Vagina (tissue), 2 donors: ENCODE results near the gene ZIC1. TPM values are rescaled to one million over a fixed set of nuclear protein-coding genes. Genes with fewer than 3 reads are reported as not detected.
A peak's percentile ranks its signal among the peaks of the same experiment; 100 is the strongest.

Source experiments
- DNase-seq, 2 donors: peaks; one replicate each; pipeline ENCODE4 v3.0.0-alpha.2; 2017; ENCODE audit errors: extremely low spot score in 2 of 2
- H3K27ac ChIP-seq: fragments of 200-600 bp; sonication (generic); one replicate; pipeline ENCODE4 v1.5.1; 2019
- H3K27me3 ChIP-seq: fragments of 200-600 bp; sonication (generic); one replicate; pipeline ENCODE4 v1.5.1; 2019
- H3K36me3 ChIP-seq, 2 donors: fragments of 200-600 bp; sonication (generic); one replicate each; pipeline ENCODE4 v1.5.1; 2017 to 2019
- H3K4me1 ChIP-seq: fragments of 200-600 bp; sonication (generic); one replicate; pipeline ENCODE4 v1.5.1; 2019
- H3K4me3 ChIP-seq, 2 donors: fragments of 200-600 bp; sonication (generic); 1 replicate in 1 of 2; 2 replicates in 1 of 2; pipeline ENCODE4 v1.5.1; 2016 to 2019
- H3K9me3 ChIP-seq: fragments of 200-600 bp; sonication (generic); one replicate; pipeline ENCODE4 v1.5.1; 2019
- POLR2A ChIP-seq, 2 donors: fragments of 450-650 bp; IDR thresholded peaks; one replicate each; pipeline ENCODE4 v1.6.1; 2017; ENCODE audit warnings: antibody characterized with exemption in 2 of 2, mild to moderate bottlenecking in 2 of 2, moderate library complexity in 2 of 2
- POLR2AphosphoS5 ChIP-seq, 2 donors: sonication (generic); formaldehyde crosslinking; IDR thresholded peaks; one replicate each; pipeline ENCODE4 v1.9.0; 2017; ENCODE audit warnings: antibody characterized with exemption in 2 of 2, mild to moderate bottlenecking in 2 of 2, low read depth in 1 of 2; ENCODE audit not compliant: insufficient read depth in 1 of 2
- intact Hi-C: fragments of 100-400 bp; cut with DNase I; formaldehyde crosslinking; loops from one replicate; pipeline ENCODE4 v1.15.1; 2023
- total RNA-seq: library from RNA; depleted of rRNA; stranded (reverse); fragments of >200 nt; gene quantifications from one replicate; pipeline ENCODE4 v1.2.3, GENCODE V29; 2016
- TF ChIP-seq, protein P1 (sequence below), 3 experiments: fragments of 450-650 bp in 2 of 3; fragments of 200-600 bp in 1 of 3; sonication (generic) in 1 of 3; IDR thresholded peaks; one replicate each; pipeline ENCODE4 v1.5.1; 2017 to 2019; ENCODE audit warnings: antibody characterized with exemption in 3 of 3, mild to moderate bottlenecking in 2 of 3, moderate library complexity in 2 of 3

Gene ZIC1
- total RNA-seq, 1 donor from 2014 or later = not detected

DNA sequence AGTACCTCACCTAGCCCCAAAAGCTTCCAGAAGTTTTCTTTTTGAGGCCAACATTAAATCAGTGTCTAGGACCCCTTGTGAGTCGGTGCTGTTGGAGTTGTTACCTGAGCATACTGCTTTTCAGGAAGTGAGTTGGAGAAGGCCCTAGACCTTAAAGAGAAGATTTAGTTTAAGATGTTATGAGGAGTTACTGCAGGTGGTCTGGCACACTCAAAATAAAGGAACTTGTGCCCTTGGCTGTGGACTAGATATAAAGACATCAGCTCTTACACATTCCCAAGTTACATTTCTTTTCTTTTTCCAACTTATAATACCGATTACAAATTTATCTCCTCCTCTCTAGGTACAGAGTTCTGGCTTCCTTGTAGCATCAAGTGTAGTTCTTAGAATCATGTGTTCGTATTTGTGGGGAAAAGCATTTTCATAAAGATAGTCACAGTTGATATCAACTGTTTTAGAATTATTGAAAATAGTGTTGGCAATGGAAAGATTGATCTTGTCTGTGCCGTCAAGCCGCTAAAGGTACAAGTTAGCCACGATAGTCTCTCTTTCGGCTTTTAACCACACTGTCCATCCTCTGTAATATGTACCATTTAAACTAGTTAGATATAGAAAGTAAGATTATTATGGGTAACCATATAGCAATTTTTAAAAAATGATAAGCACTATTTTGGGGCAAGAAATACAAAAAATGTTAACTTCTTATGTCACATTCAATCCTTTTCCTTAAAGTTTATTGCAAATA, 8.6 kb downstream of the ZIC1 start:
- intact Hi-C loops = no loop called here
- no peak overlapping the region for H3K4me3 ChIP-seq
- no peak for DNase-seq
- no peaks in the 10 kb centered on the region for H3K9me3 ChIP-seq
- no peak for TF ChIP-seq POLR2A (IDR thresholded peaks at IDR 0.05)
- H3K36me3 ChIP-seq = no peaks in the 10 kb centered on the region
- peaks cover 20% of the 10 kb centered on the region for H3K4me1 ChIP-seq
- no peak overlapping the region for H3K27ac ChIP-seq
- H3K27me3 ChIP-seq = peaks cover 48% of the 10 kb centered on the region

DNA sequence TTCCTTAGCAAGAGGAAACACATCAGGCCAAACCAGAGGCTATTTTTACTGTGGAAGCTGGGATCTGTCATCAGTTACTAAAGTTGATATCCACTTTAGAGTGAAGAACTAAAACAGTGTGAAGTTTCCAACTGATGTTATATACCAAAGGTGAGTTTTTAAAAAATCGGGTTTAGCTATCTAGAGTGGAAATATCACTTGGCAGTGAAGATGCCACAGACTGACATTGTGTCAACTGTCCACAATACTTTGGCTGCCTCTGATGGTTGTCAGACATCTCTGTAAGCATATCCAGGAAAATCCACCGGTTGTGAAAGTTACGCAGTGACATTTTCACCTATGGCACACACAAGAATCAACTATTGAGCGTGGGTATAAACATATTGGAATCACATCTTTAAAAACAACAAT, 9.2 kb downstream of the ZIC1 start:
- Histone ChIP-seq H3K27me3 (peaks cover 41% of the 10 kb centered on the region), H3K4me1 (peaks cover 14% of the 10 kb centered on the region), H3K36me3 (no peaks in the 10 kb centered on the region), H3K4me3 (no peak overlapping the region), H3K27ac (no peak overlapping the region), H3K9me3 (no peaks in the 10 kb centered on the region)
- TF ChIP-seq POLR2AphosphoS5 (IDR thresholded peaks at IDR 0.05; ENCODE audit: insufficient read depth in 1 of 2, low read depth in 1 of 2) (no peak), POLR2A (IDR thresholded peaks at IDR 0.05) (no peak)
- TF ChIP-seq, protein P1, sequence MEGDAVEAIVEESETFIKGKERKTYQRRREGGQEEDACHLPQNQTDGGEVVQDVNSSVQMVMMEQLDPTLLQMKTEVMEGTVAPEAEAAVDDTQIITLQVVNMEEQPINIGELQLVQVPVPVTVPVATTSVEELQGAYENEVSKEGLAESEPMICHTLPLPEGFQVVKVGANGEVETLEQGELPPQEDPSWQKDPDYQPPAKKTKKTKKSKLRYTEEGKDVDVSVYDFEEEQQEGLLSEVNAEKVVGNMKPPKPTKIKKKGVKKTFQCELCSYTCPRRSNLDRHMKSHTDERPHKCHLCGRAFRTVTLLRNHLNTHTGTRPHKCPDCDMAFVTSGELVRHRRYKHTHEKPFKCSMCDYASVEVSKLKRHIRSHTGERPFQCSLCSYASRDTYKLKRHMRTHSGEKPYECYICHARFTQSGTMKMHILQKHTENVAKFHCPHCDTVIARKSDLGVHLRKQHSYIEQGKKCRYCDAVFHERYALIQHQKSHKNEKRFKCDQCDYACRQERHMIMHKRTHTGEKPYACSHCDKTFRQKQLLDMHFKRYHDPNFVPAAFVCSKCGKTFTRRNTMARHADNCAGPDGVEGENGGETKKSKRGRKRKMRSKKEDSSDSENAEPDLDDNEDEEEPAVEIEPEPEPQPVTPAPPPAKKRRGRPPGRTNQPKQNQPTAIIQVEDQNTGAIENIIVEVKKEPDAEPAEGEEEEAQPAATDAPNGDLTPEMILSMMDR (IDR thresholded peaks at IDR 0.05) = no peak
- DNase-seq = no peak
- intact Hi-C loops = no loop called here

DNA sequence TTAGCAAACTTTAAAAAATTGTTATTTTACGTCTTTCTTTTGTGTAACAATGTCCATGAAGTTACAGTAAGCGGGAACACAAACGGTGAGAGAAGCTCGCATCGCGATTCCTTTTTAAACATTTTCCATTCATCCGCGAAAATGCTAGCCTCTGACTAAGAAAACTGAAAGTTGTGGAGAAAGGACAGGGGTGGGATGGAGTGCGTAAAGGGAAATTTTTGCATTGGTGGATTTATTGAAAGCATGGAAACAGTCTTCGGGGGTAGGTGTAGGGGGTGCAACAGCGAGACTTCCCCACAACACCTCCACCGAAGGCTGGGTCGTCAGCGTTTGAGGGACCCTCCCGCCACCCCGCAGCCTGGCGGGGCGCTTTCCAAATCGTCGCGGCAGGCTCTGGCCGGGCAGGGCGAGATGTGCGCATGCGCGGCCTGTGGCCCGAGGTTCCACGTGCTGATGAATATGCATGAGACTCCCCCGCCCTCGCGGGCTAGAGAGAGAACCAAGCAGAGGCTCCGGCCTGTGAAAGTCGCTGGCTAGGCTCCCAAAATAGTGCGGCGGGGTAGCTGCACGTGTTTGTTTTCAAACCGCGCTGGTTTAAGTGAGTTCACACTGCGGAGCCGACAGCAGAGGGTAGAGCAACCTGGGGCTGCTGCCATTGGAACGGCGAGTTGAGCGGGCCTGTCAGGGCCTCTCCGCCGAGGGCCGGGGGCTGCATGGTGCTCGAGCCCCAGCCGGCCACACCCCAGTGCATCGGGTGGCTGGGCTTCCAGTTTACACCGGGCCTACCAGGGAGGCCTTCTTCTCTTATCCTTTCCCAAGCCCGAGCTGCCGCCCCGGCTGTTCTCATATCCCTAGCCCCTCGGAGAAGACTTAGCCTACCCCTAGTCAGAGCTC, 9.9 kb downstream of the ZIC1 start:
- intact Hi-C loops = no loop called here
- TF ChIP-seq, protein P1 (IDR thresholded peaks at IDR 0.05) = no peak
- TF ChIP-seq POLR2A (IDR thresholded peaks at IDR 0.05) = no peak
- no peak for TF ChIP-seq POLR2AphosphoS5 (IDR thresholded peaks at IDR 0.05; ENCODE audit: insufficient read depth in 1 of 2, low read depth in 1 of 2)
- no peak for DNase-seq
- H3K4me1 ChIP-seq = peaks cover 10% of the 10 kb centered on the region
- H3K4me3 ChIP-seq = peak overlapping the region in 1 of 2 donors; percentile 34
- H3K27me3 ChIP-seq = peaks cover 37% of the 10 kb centered on the region
- no peaks in the 10 kb centered on the region for H3K9me3 ChIP-seq
- no peak overlapping the region for H3K27ac ChIP-seq
- H3K36me3 ChIP-seq = no peaks in the 10 kb centered on the region

DNA sequence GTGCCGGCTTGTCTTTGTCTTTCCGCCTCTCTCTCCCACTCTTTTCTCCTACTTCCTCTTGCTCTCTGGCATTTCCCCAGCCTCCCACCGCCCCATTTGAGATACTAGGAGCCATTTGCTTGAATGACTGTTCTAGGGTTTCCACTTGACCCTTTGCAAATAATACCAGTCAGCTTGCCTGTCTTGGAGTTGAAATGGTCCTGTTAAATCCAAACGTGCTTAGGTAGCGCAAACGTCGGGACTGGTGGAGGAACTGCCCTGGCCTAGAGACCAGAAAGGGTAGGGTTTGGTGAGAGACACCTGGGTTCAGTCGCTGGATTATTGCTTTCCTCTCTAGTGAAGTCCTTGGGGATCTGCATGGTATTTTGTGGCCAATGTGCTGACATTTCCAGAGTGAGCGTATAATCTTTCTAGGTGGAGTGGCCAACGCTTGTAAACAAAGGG, 10.6 kb downstream of the ZIC1 start:
- Histone ChIP-seq H3K4me1 (peaks cover 10% of the 10 kb centered on the region), H3K4me3 (no peak overlapping the region), H3K27me3 (peaks cover 29% of the 10 kb centered on the region), H3K36me3 (no peaks in the 10 kb centered on the region), H3K9me3 (no peaks in the 10 kb centered on the region), H3K27ac (no peak overlapping the region)
- TF ChIP-seq, protein P1 (IDR thresholded peaks at IDR 0.05) = no peak
- TF ChIP-seq POLR2A (IDR thresholded peaks at IDR 0.05) (no peak), POLR2AphosphoS5 (IDR thresholded peaks at IDR 0.05; ENCODE audit: insufficient read depth in 1 of 2, low read depth in 1 of 2) (no peak)
- intact Hi-C loops = no loop called here
- DNase-seq = no peak

DNA sequence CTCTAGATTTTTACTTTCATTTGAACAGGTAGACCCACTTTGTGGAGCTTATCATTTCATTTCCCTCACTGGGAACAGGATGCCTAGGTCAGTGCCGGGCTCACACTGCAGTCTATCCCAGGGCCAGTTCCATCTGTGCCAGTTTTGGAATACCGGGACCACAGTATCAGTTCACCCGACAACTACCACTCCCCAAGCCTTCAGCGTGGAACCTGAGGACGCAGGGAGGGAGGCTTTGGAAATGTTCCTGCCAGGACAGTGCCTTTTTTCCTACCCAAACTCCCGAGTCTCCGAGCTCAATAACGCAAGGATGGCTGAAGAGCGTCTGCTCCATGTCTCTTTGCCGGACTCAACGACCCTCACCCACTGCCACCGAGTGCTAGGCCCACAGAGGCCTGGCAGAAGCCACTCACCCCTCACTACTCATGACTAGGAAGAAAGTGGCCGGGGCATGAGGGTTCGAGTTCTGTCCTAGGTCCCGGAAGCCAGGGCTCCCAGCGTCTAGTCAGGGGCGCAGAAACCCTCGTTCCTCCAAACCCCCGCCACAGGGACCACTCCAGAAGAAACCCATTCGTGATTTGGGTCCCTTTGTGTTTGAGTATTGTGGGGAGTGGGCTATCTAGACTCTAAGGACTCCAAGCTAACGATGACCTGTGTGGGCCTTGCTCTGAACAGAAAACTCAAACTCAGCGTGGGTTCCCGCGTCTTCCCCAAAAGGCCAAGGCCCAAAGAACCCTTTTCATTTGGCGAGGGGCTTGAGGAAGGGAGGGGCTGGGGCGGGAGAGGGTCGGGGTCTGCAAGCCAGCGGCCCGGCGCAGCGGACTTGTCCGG, 11.4 kb downstream of the ZIC1 start:
- DNase-seq = no peak
- H3K4me3 ChIP-seq = no peak overlapping the region
- intact Hi-C loops = no loop called here
- peaks cover 10% of the 10 kb centered on the region for H3K4me1 ChIP-seq
- no peaks in the 10 kb centered on the region for H3K9me3 ChIP-seq
- peaks cover 24% of the 10 kb centered on the region for H3K27me3 ChIP-seq
- TF ChIP-seq, protein P1 (IDR thresholded peaks at IDR 0.05) = no peak
- no peak for TF ChIP-seq POLR2A (IDR thresholded peaks at IDR 0.05)
- no peak for TF ChIP-seq POLR2AphosphoS5 (IDR thresholded peaks at IDR 0.05; ENCODE audit: insufficient read depth in 1 of 2, low read depth in 1 of 2)
- no peaks in the 10 kb centered on the region for H3K36me3 ChIP-seq
- no peak overlapping the region for H3K27ac ChIP-seq
